Embryonic facial prominence (tissue), 1 donor: ENCODE data around the gene NBEA.

Source experiments
- DNase-seq: peaks from one replicate; pipeline ENCODE4 v3.0.0-alpha.2; 2016; ENCODE audit errors: extremely low spot score

The NBEA gene

DNA sequence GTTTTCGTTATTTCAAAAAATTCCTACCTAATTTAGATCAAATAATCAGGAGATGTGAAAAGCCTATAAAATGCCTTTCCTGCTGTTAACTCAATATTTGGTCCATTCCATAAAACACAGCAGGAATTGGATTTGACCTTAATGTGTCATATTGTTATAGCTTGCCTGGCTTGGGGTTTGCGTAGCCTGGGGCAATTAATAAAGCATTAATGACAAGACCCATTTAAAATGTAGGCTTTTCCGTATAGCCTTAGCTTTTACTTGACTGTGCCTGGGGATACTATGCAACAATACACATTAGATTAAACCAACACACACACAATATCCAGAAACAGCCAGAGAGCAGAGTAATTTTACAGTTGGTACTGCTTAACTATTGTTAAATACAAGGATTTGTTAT, 651.6 kb downstream of the NBEA start:
- DNase-seq, result no peak

DNA sequence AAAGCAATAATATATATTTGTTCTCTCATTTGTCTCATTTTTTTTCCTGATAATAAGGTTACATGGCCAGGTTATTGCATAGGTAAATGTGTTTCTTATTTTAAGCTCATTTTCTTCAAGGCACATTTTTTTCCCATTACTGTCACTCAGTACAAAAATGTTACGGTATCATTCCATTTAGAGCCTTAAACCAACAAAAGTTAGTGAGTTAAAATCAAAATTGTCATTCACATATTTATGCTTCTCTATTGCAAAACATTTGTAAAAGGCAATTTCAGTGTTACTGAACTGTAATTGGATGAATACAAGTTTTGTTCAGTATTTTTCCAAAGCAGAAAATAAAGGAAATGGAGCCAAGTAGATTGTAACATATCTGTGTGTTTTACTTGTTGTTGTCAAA, 652.0 kb downstream of the NBEA start:
- DNase-seq, result no peak

DNA sequence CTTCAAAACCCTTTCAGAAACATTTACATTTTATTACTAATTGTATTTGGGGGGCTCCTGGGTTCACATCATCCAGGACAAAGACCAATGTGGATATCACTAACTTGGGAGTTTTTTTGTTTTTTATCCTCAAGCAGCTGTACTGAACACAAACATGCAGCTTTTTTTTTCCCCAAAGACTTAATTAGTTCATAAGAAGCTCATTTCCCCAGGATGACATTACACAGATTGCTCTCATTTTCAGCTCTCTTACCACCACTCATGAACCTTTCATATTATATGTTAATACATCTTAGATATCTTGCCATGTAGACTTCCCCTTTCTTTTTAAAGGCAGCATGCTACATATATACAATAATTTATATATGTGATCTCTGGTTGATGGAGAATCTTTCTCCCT, 653.1 kb downstream of the NBEA start:
- no peak for DNase-seq

DNA sequence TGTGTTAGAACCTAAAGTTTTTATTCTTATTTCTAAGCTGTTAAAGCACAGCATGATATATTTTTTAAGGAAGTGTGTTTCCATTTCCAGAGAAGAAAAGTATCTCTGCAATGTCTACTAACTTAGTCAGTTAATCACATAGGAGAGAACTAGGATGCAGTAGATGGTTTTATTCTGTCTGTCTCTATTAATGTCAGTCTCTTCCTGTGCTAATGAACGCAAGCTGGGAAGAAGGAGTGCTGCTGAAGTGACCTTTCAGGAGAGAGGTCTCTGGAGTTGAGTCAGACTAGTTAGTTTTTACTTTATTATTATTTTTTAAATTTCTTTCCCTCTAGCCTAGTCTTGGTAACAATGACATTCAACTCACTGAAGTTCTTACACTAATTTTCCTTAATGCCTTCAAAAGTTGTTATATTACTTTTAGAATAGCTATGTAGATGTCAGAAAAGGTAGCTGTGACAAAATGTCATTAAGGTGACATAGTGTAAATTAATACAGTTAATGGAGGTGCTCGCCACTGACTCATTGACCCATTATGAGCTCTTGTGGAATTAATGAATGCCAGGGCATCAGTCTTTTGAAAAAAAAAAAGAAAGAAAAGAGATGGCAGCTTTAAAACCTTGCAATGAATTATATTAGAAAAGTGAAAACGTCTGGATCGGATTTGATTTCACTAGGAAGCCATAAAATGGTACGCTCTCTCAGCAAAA, 654.4 kb downstream of the NBEA start:
- no peak for DNase-seq

DNA sequence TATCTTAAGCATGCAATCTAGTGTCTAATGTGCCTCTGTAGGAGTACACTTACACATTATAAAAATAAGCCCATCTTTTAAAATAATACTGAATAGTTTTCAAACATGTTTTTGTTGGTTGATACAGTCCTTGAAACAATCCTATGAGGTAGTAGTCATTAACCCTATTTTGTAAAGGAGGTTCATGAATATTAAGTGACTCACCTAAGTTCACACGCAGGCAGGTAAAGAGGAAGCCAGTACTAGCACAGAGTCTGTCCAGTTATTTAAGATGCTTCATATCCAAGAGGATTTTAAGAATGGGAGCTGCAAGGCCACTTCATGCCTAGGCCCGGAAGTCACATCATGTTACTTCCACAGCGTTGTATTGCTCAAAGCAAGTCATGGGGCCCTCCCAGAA, 655.4 kb downstream of the NBEA start:
- DNase-seq, result no peak

DNA sequence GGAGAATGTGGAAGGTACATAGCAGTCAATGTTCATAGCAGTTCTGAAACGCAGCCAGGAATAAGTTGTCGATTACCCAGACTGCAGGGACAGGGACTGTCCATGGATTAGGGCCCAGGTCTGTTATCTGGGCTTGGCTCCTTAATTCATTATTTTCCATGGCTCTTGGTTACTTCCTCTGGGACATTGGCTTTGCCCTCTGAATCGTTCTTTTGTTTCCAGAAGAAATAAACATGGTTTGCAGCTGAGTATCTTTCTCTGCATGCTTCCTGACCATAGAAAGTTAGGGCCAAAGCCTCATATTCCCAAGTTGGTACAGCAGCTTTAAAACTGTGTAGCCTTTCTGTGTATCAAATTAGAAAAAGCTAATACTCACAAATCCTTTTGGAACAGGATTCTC, 656.2 kb downstream of the NBEA start:
- no peak for DNase-seq

DNA sequence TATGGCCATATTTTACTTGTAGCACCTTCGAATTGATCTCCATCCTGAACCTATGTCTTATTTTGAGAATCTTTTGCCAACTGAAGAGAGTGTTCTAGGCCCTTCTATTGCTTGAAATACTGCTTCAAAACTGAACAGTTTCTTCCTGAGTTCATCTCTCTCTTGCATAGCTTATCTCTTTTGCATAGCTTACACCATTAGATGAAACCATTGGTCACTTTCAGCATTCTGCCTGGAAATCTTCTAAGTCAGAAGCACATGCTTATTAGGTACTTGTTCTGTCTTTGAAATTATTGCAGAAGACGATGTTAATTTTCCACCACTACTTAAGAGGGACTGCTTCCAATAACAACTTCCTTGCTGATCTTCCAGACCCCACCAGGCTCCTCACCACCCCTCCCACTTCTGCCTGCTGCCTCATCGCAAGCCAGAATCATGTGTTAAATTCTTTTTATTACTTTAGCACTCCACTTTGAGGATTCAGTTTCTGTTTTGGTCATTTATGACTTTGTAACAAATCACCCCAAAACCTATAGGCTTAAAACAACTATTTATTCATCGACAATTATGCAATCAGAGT, 656.8 kb downstream of the NBEA start:
- DNase-seq, result no peak

DNA sequence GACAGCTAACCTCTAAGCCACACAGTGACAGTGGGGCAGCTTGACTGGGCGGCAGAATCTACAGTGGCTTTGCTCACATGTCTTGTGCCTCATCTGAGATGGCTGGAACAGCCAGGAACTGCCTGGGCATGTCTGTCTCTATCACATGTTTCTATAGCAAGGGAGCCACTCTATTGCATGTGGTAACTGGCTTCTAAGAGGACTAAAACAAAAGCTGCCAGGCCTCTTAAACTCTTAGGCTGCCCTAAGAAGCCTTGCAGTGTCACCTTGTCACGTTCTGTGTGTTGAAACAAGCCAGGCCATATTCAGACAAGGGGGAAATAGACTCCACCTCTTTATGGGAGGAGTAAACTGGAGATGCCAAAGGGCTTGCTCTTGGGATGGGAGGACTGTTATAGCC, 657.3 kb downstream of the NBEA start:
- no peak for DNase-seq

DNA sequence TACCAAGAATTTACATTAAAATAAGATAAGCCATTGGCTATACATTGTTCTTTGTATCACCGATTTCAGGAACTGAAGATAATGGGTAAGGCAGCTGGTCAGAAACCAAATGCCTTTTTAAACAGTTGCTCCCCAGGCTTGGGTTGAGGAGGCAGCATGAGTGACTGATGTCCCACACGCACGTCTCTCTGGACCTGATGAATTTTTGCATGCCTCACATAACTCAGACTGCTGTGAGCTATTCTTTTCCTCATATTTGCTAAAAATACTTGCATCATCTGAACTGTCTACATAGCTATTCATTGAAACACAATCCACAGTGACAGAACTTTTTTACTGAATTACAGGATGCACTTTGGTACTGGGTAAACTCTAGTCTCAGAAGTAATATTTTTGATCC, 658.1 kb downstream of the NBEA start:
- DNase-seq, result no peak

DNA sequence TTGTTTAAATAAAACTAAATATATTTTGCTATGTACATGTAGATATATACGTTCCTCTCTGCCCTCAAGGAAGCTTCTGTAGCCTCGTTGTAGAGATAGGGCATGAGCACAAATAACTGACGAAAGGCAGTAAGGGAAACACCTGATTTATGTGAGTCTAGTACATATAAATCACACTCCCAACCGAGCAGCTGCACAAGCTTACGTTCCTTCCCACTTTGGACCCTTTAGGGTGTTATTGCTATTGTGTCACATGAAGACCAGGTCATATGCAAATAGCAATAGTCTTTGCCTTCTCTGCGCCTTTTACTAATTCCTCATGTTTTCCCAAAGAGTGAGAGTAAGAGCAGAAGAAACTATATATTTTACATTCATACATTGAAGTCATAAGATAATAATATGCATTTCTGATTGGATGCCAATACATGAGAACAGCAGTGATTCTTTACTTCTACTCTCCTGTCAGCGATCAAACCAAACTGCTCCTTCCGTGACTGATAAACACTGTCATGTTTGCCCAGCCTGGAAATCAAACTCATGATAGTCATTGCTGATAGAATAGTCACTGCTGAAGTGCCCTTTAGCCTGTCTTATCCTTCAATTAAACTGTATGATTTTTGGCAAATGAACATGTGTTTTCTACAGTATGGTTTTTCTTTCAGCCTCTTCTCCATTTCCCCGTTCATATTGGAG, 661.7 kb downstream of the NBEA start:
- DNase-seq, result no peak

DNA sequence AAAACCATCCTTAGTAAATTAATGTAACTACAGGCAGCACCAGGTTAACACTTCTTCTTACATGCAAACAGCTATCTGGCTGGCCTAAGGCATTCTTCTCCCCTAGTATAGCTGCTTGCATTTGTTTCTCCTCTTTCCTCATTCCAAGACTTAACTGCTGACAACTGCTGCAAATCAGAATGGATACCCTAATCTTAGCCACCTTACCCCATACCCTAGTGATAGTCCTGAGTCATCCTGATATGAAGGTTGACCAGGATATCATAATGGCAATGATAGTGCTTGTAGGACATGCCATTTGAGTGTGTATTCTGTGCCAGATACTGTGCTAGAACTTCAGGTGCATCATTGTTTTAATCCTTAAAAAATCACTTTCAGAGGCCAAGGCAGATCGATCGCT, 672.6 kb downstream of the NBEA start:
- no peak for DNase-seq

DNA sequence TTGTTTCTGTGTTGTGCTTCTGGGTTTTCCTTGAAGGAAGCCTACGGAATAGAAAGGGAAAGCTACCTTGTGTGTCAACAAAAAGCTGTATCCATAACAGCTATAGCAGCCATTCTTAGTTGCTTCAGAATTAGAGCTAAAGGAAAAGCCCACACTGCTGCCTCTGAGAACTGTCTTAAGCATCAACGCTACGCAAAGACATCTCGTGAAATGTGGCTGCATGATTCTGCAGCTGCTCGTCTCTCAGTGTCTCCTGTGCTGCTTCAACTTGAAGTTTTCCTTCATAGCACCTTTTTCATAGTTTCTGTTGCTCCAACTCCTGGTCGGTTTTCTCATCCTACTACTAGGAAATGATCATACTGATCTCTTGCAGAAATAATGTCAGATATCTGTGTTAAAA, 675.4 kb downstream of the NBEA start:
- DNase-seq, result no peak

DNA sequence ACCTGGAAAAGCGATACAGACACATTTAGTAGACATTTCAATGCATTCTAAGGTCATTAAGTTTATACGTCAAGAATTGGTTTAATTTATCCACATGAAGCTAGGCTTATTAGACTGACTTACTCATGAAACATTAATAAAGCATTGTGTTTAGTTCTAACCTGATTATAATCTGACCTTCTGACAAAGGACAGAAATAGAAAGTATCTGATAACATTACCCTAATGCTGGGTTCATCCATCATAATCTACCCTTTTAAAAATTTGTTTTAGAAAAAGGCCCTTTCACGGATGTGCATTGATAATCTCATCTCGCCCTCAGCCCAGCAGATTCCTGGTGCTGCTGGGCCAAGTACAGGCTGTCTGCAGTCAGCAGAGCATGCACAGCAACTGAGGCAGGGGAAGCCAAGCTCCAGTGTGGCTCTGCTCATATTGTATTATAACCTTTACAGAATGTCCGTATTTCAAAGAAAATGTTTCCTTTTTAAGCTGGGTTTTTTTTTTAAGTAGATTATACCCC, 676.6 kb downstream of the NBEA start:
- DNase-seq, result no peak

DNA sequence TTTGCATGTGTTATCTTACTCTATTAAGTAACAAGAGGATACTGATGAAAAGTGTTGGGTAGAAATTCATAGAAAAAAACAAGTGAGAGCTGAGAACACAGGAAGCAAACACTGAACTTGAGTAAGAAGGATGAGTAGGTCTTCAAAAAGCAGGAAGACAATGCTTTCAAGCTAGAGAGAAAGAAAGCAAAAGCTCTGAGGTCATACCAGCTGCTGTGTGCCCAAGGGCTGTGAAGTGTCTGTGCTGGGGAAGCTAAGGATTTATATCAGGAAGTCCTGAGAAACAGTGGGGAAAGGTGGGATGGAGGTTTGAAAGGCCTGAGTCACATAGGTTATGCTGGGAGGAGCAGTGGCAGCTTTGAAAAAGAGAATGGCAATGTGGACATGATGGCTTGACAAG, 679.9 kb downstream of the NBEA start:
- DNase-seq, result no peak

DNA sequence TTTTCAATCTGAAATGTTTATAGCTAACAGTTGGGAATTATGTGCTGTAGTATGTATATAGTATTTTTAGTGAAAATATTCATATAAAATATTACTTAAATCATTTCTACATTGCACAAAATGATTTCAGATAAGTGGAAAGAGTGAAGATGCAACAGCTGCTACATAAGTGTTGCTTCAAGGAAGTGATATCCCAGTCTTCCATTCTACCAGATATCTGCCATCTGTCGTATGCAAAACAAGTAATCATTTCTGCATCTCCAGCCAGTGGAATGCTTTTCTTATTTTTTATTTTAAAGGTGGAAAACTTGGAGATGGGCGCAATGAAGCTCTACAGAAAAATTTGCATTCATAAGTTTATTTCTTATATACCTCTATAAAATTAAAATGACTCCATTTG, 687.0 kb downstream of the NBEA start:
- DNase-seq, result no peak

DNA sequence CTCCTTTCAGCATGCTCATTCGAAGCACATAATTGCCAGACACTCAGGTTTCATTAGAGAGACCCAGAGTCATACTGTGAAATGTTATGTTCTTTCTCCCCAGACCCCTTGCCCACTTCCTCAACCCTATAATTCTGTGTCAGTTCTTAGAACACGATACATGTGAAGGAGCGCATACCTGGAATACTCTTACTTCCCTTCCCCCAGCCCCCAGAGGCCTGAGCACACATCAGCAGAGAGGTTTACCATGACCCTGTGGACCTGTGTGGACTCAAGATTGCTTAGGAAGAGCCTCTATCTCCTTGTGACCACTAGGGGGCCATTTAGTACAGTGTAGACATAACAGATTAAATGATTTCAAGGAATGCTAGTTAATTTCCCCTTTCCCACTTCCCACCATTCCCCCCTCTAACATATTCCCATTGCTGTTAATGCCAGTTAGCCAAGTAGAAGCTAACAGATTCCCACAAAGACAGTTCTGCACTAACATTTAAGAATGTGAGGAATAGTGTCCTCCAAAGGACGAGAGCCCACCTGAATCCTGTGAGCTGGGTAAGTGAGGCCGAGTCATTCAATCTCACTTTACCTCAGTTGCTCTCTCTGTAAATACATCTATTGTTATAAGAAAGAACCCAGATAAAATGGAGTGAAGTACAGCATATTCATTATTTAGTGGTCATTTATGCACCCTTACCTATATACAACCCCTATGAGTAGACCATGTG, 688.6 kb downstream of the NBEA start:
- DNase-seq, result no peak

DNA sequence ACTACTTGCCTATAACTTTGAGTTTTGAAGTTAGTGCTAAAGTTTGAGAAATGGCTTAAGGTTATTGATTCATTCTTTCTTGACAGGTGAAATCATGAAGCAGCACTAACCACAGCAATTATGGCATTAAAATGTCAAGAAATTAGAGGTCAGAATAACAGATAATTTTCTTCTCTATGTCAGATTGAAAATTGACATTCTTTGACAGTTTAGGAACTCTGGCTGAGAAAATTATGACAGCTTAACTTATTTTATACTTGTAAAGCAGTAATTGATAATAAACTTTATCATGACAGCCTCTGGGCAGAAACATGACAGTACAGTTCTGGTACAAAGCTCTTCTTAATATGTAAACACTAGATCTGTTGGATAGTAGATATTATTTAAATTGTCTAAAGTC, 689.6 kb downstream of the NBEA start:
- DNase-seq, result no peak

DNA sequence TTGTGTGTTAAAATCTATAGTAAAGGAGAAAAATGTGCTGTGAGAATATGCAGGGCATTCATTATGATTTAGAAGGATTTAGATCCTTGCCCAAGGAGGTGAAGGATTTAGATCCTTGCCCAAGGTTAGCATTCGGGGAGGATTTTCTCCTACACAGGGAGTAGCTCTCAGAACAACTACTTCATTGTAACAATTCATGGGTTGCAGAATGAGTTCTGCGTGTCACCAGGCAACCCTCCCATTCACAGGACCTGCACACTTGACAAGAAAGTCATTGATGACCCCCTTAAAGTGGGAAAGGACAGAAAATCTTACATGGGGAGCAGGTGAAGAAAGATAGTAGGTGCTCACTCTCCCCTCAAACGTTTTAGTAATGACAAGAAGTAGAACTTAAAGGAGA, 701.6 kb downstream of the NBEA start:
- DNase-seq, result no peak

DNA sequence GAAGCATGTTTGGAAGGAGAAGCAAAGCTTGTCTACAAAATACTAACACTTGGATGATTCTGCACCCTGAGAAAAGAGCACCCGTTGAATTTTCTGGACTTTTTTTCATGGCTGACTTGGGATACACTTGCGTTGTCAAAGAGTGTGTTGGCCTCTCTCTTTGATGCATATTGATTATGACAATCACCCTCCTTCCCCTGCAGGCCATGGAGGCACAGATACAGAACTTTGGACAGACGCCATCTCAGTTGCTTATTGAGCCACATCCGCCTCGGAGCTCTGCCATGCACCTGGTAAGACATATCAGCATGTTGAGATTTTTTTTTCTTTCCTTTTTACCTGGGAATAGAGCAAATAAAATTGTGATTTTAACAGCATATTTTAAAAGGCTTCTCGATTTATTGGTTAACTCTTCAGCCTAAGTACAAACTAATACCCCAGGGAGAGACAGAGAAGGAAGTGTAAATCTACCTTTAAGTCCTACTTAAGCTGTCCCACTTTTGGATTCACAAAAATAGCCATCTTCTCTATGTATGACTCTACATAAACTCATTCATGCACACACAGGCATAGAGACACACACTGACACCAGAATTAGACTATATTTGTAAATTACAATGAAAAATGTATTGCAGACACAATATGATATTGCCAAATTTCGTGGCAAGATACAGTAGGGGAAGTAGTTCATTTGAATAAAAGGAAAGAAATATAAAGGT, 704.1 kb downstream of the NBEA start:
- DNase-seq, result no peak

DNA sequence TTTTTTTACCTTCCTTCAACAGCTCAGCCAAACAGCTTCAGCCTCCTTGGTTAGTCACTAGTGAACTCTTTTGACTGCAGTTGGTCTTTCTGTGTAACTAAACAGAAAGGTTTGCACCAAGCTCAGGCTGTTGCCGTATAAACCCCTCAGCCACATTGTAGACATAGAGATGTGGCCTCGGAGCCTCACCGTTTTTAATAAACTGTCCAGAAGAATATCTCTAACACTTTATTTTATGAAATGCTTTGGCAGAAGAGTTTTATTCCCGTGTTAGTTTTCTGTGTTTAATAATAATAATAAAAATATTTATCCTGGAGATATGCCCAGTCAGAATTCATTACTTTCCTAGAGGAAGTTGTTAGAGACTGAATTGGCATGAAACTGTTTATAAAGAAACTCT, 706.1 kb downstream of the NBEA start:
- DNase-seq, result no peak

DNA sequence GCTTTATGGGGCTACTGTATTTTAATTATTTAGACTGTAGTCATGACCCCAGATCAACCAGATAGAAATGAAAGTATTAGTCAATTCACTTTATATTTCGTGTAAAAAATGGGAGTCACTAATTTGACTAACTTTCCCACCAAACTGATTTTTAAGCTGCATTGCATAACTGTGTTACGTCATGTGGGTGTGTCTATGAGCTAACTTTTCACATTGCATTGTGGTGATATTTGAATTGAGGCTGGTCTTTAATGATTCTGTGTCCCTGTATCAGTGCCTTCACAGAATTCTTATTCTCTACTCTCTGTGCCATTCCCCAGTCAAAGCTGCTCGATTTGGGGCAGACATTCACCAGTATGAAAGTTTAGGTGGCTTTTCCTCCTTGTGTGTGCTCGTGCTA, 707.1 kb downstream of the NBEA start:
- DNase-seq, result no peak

DNA sequence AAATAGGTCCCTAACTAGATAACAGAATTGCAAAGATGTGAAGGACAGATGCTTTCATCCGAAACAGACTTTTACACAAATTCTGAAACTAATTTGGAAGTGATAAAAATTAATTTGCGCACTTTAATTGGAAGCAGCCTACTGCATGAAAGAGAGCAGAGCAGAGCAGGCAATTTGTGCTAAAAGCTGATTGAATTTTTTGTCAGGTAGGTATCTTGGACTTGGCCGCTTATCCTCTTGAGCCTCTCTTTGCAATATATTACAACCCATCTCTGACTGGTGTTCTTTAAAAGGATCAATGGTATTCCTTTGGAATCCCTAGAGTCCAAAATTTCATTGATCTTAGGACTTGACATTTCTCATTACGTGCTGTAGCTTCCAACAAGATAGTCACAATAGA, 717.7 kb downstream of the NBEA start:
- DNase-seq, result no peak
